Neural progenitor cell (in vitro differentiated cells): ENCODE data around the gene TEAD3. TPM values are rescaled to one million over a fixed set of nuclear protein-coding genes. Genes with fewer than 3 reads are reported as not detected.
"Not testable (repeated sequence)": the region's sequence is repeated elsewhere in the genome, so short reads cannot be mapped to it uniquely, and the experiment has no call there.

Experiments
- DNase-seq: peaks from one replicate; pipeline ENCODE4 v3.0.0-alpha.2; 2016; ENCODE audit warnings: low spot score
- H2AFZ ChIP-seq: fragments of 200-600 bp; sonication (generic); replicated peaks from 2 replicates; pipeline ENCODE4 v1.6.1; 2016; ENCODE audit warnings: antibody characterized with exemption
- H3F3A ChIP-seq: fragments of 200-600 bp; sonication (generic); 2 replicates; pipeline ENCODE4 v1.6.1; 2016; ENCODE audit warnings: antibody characterized with exemption, low read depth
- H3K27ac ChIP-seq: fragments of 200-600 bp; sonication (generic); 2 replicates; pipeline ENCODE4 v1.5.1; 2016; ENCODE audit warnings: mild to moderate bottlenecking
- H3K27me3 ChIP-seq: fragments of 200-600 bp; sonication (generic); 2 replicates; pipeline ENCODE4 v1.6.1; 2016; ENCODE audit warnings: mild to moderate bottlenecking, moderate library complexity
- H3K36me3 ChIP-seq: fragments of 200-600 bp; sonication (generic); 2 replicates; pipeline ENCODE4 v1.5.1; 2016
- H3K4me1 ChIP-seq: fragments of 200-600 bp; sonication (generic); 2 replicates; pipeline ENCODE4 v1.6.1; 2016; ENCODE audit warnings: mixed run types
- H3K4me2 ChIP-seq: fragments of 200-600 bp; sonication (generic); 2 replicates; pipeline ENCODE4 v1.6.1; 2016
- H3K4me3 ChIP-seq: fragments of 200-600 bp; sonication (generic); 2 replicates; pipeline ENCODE4 v1.5.1; 2016
- H3K79me2 ChIP-seq: fragments of 200-600 bp; sonication (generic); 2 replicates; pipeline ENCODE4 v1.6.1; 2016; ENCODE audit warnings: low read depth
- H3K9ac ChIP-seq: fragments of 200-600 bp; sonication (generic); 2 replicates; pipeline ENCODE4 v1.6.1; 2016
- H3K9me3 ChIP-seq: fragments of 200-600 bp; sonication (generic); 2 replicates; pipeline ENCODE4 v1.5.1; 2016; ENCODE audit warnings: low read depth
- H4K20me1 ChIP-seq: fragments of 200-600 bp; sonication (generic); 2 replicates; pipeline ENCODE4 v1.6.1; 2016; ENCODE audit warnings: low read depth
- H3K27ac Mint-ChIP-seq: 3 replicates; pipeline ENCODE4 v1.8.0; 2021; ENCODE audit warnings: mixed read lengths
- H3K27me3 Mint-ChIP-seq: 2 replicates; pipeline ENCODE4 v1.8.0; 2022; ENCODE audit warnings: low read depth, mild to moderate bottlenecking, inconsistent platforms, moderate library complexity, mixed read lengths; ENCODE audit not compliant: insufficient read depth
- H3K36me3 Mint-ChIP-seq: 3 replicates; pipeline ENCODE4 v1.8.0; 2021; ENCODE audit warnings: mixed read lengths
- H3K4me1 Mint-ChIP-seq: 3 replicates; pipeline ENCODE4 v1.8.0; 2021; ENCODE audit warnings: mixed read lengths
- H3K4me3 Mint-ChIP-seq: 3 replicates; pipeline ENCODE4 v1.8.0; 2021; ENCODE audit warnings: mild to moderate bottlenecking, moderate library complexity, mixed read lengths
- H3K9me3 Mint-ChIP-seq: 3 replicates; pipeline ENCODE4 v1.8.0; 2020; ENCODE audit warnings: mixed read lengths
- EZH2 ChIP-seq: fragments of 200-600 bp; sonication (generic); IDR thresholded peaks from 2 replicates; pipeline ENCODE4 v1.6.1; 2017; ENCODE audit warnings: antibody characterized with exemption, mild to moderate bottlenecking, moderate library complexity
- EZH2phosphoT487 ChIP-seq: fragments of 200-600 bp; sonication (generic); IDR thresholded peaks from 2 replicates; pipeline ENCODE4 v1.6.1; 2017; ENCODE audit warnings: antibody characterized with exemption
- total RNA-seq: library from RNA; depleted of rRNA; stranded (reverse); fragments of >200 nt; gene quantifications from 2 replicates; pipeline ENCODE4 v1.2.3, GENCODE V29; 2015; ENCODE audit warnings: low replicate concordance
- TF ChIP-seq, protein P1 (sequence below): fragments of 200-600 bp; sonication (generic); IDR thresholded peaks from 2 replicates; pipeline ENCODE4 v1.5.1; 2017; ENCODE audit warnings: antibody characterized with exemption, mild to moderate bottlenecking

TEAD3 gene
- total RNA-seq, 1 donor from 2014 or later: 9.7 TPM

DNA sequence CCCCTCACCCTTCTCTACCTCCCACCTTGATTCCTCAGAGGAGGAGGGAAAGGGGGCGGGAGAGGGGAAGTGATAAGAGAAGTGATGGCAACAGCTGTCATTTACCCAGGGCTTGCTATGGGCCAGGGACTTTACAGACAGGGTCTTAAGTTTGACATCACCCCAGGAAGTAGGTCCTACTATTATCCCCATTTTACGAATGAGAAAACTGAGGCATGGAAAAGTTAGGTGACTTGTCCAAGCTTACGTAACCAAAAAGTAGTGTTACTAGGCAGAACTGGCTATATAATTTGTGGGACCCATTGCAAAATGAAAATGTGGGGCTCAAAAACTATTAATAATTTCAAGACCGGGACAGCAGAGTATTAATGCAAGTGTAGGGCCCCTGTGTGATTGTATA lies 55.2 kb downstream of the TEAD3 start:
- Mint-ChIP-seq H3K4me3 (no peak overlapping the region), H3K36me3 (no peaks in the 10 kb centered on the region), H3K4me1 (peaks cover 6% of the 10 kb centered on the region), H3K27ac (no peak overlapping the region), H3K9me3 (no peaks in the 10 kb centered on the region), H3K27me3 (peaks cover 4% of the 10 kb centered on the region)
- H3K36me3 ChIP-seq: no peaks in the 10 kb centered on the region
- H3K4me2 ChIP-seq: no peak overlapping the region
- no peaks in the 10 kb centered on the region for H3K9me3 ChIP-seq
- no peaks in the 10 kb centered on the region for H3F3A ChIP-seq
- no peaks in the 10 kb centered on the region for H4K20me1 ChIP-seq
- no peaks in the 10 kb centered on the region for H3K4me1 ChIP-seq
- no peak overlapping the region for H3K27ac ChIP-seq
- no peak overlapping the region for H2AFZ ChIP-seq
- H3K4me3 ChIP-seq: no peak overlapping the region
- TF ChIP-seq EZH2phosphoT487 (no peak), EZH2 (no peak)
- TF ChIP-seq, protein P1, sequence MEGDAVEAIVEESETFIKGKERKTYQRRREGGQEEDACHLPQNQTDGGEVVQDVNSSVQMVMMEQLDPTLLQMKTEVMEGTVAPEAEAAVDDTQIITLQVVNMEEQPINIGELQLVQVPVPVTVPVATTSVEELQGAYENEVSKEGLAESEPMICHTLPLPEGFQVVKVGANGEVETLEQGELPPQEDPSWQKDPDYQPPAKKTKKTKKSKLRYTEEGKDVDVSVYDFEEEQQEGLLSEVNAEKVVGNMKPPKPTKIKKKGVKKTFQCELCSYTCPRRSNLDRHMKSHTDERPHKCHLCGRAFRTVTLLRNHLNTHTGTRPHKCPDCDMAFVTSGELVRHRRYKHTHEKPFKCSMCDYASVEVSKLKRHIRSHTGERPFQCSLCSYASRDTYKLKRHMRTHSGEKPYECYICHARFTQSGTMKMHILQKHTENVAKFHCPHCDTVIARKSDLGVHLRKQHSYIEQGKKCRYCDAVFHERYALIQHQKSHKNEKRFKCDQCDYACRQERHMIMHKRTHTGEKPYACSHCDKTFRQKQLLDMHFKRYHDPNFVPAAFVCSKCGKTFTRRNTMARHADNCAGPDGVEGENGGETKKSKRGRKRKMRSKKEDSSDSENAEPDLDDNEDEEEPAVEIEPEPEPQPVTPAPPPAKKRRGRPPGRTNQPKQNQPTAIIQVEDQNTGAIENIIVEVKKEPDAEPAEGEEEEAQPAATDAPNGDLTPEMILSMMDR: no peak
- H3K27me3 ChIP-seq: no peaks in the 10 kb centered on the region
- no peaks in the 10 kb centered on the region for H3K79me2 ChIP-seq
- no peak overlapping the region for H3K9ac ChIP-seq
- DNase-seq: no peak

DNA sequence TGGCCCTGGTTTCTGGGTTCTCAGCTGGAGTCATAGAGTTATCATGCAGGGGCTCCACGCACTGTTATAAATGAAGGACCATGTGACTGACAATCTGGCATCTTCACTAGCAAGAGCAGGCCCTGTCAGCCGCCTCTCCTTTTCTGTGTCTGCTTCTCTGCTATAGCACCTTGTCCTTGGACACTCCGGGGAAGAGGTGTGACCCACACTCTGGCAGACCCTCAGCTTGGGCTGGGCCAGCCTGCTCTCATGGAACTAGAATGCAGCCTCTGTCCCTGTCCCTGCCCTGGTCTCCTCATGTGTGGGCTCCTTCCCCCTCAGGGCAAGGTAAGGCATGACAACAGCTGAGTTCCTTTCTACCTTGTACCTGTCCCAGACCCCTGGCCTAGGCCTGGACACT lies 55.7 kb downstream of the TEAD3 start:
- Histone ChIP-seq H3K27me3 (no peaks in the 10 kb centered on the region), H3K9me3 (no peaks in the 10 kb centered on the region), H4K20me1 (no peaks in the 10 kb centered on the region), H3F3A (no peaks in the 10 kb centered on the region), H3K4me2 (no peak overlapping the region), H3K4me1 (no peaks in the 10 kb centered on the region), H3K27ac (no peak overlapping the region), H3K79me2 (no peaks in the 10 kb centered on the region), H3K36me3 (no peaks in the 10 kb centered on the region), H3K9ac (no peak overlapping the region), H3K4me3 (no peak overlapping the region), H2AFZ (no peak overlapping the region)
- no peak for TF ChIP-seq EZH2phosphoT487
- no peak for TF ChIP-seq EZH2
- TF ChIP-seq, protein P1: no peak
- Mint-ChIP-seq H3K4me3 (no peak overlapping the region), H3K4me1 (peaks cover 6% of the 10 kb centered on the region), H3K36me3 (no peaks in the 10 kb centered on the region), H3K27me3 (peaks cover 4% of the 10 kb centered on the region), H3K9me3 (no peaks in the 10 kb centered on the region), H3K27ac (no peak overlapping the region)
- no peak for DNase-seq

DNA sequence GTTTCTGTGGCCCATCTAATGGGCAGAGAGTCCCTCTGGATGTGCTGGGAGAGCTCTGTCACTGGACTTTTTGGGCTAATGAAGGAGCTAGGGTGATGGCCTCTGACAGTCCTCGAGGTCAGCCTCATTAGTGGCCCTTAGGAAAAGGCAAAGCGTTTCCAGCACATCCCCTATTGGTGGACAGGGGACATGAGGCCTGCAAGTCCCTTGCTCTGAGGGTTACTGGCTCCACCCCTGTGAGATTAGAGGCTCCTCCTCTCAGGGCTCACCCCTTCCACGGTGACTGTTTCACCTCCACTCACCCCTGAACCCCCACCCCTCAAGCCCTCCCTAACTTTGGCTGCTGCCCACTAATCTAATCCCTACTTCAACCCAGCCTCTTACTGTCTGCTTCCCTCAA lies 57.6 kb downstream of the TEAD3 start:
- Mint-ChIP-seq H3K9me3 (no peaks in the 10 kb centered on the region), H3K27me3 (peaks cover 4% of the 10 kb centered on the region)
- H4K20me1 ChIP-seq: no peaks in the 10 kb centered on the region

DNA sequence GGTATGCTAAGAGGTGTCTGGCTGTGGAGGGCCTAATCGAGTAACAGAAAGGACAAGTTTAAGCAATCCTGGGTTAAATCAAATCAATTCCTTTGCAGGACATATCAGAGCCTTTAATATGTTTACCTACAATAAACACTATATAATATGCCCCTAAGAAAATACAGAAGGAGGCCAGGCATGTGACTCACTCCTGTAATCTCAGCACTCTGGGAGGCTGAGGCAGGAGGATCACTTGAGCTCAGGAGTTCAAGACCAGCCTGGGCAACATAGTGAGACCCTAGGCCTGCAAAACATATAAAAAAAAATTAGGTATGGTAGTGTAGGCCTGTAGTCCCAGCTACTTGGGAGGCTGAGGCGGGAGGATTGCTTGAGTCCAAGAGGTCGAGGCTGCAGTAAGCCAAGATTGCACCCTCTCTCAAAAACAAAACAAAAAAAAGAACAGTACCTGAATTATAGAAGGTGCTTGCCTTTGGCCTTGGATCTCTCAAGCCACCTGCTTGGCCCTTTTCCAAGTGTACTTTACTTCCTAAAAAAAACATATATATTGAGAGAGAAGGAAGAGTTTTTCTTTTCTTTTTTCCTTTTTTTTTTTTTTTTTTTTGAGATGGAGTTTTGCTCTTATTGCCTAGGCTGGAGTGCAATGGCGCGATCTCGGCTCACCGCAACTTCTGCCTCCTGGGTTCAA lies 58.4 kb downstream of the TEAD3 start:
- not testable (repeated sequence) for H3K9ac ChIP-seq, H3K27ac ChIP-seq, H3K4me1 Mint-ChIP-seq, H3K36me3 Mint-ChIP-seq, H3K4me2 ChIP-seq, H3K27me3 Mint-ChIP-seq, H3K27me3 ChIP-seq, H3K4me3 Mint-ChIP-seq, H3K79me2 ChIP-seq, DNase-seq, H3K27ac Mint-ChIP-seq, H3K36me3 ChIP-seq, H4K20me1 ChIP-seq, H3K4me3 ChIP-seq, H3K4me1 ChIP-seq, H3K9me3 Mint-ChIP-seq, H3F3A ChIP-seq, H3K9me3 ChIP-seq, H2AFZ ChIP-seq

More for the DNA sequence above, 57.6 kb downstream of the TEAD3 start:
- H3K27ac Mint-ChIP-seq: no peak overlapping the region
- no peak overlapping the region for H2AFZ ChIP-seq
- H3K36me3 ChIP-seq: no peaks in the 10 kb centered on the region
- no peaks in the 10 kb centered on the region for H3K27me3 ChIP-seq
- no peaks in the 10 kb centered on the region for H3F3A ChIP-seq
- H3K79me2 ChIP-seq: no peaks in the 10 kb centered on the region
- H3K4me3 ChIP-seq: no peak overlapping the region
- TF ChIP-seq EZH2phosphoT487 (no peak), EZH2 (no peak)
- TF ChIP-seq, protein P1: no peak
- H3K9me3 ChIP-seq: no peaks in the 10 kb centered on the region
- no peaks in the 10 kb centered on the region for H3K36me3 Mint-ChIP-seq
- H3K4me1 Mint-ChIP-seq: peaks cover 6% of the 10 kb centered on the region
- no peak overlapping the region for H3K4me3 Mint-ChIP-seq
- H3K4me1 ChIP-seq: no peaks in the 10 kb centered on the region
- H3K9ac ChIP-seq: no peak overlapping the region
- no peak overlapping the region for H3K27ac ChIP-seq
- no peak overlapping the region for H3K4me2 ChIP-seq
- peak; percentile 53 for DNase-seq
